WTC11 (cell line): ENCODE measurements around the gene DNMT3A. TPM values are rescaled to one million over a fixed set of nuclear protein-coding genes. Genes with fewer than 3 reads are reported as not detected.

Source experiments
- ATAC-seq: fragments of 200-7000 bp; cut with Tn5 transposase; 2 replicates; pipeline ENCODE4 v1.10.0; 2021; ENCODE audit warnings: mild to moderate bottlenecking, moderate library complexity
- CTCF ChIA-PET: fragments of 300-600 bp; sonication (Branson Sonifier 250); formaldehyde crosslinking; loops from one replicate; lab custom pipeline; 2021; ENCODE audit warnings: antibody characterized with exemption; lab: Charles Lee
- POLR2A ChIA-PET: fragments of 350-600 bp; sonication (Branson Sonifier 250); formaldehyde crosslinking; loops from one replicate; lab custom pipeline; 2021; ENCODE audit warnings: antibody characterized with exemption; lab: Charles Lee
- DNase-seq: peaks from one replicate; pipeline ENCODE4 v3.0.0; 2021; ENCODE audit warnings: low spot score
- H3K27ac Mint-ChIP-seq: 2 replicates; pipeline ENCODE4 v1.8.0; 2021; ENCODE audit warnings: mixed read lengths
- H3K27me3 Mint-ChIP-seq: 2 replicates; pipeline ENCODE4 v1.8.0; 2021; ENCODE audit warnings: low read depth, mild to moderate bottlenecking, moderate library complexity, mixed read lengths
- H3K36me3 Mint-ChIP-seq: 2 replicates; pipeline ENCODE4 v1.8.0; 2021; ENCODE audit warnings: mixed read lengths
- H3K4me1 Mint-ChIP-seq: 2 replicates; pipeline ENCODE4 v1.8.0; 2022; ENCODE audit warnings: mixed read lengths
- H3K4me3 Mint-ChIP-seq: 2 replicates; pipeline ENCODE4 v1.8.0; 2021; ENCODE audit warnings: mild to moderate bottlenecking, moderate library complexity, mixed read lengths
- H3K9me3 Mint-ChIP-seq: 2 replicates; pipeline ENCODE4 v1.8.0; 2021; ENCODE audit warnings: mixed read lengths
- CTCF ChIP-seq: fragments of 200-600 bp; IDR thresholded peaks from 2 replicates; pipeline ENCODE4 v1.8.0; 2022; ENCODE audit warnings: antibody characterized with exemption
- EMX1 ChIP-seq: fragments of 250-450 bp; sonication (Bioruptor Pico); IDR thresholded peaks from 2 replicates; pipeline ENCODE4 v1.8.0; 2021; ENCODE audit warnings: mild to moderate bottlenecking
- FOXP4 ChIP-seq: sonication (generic); formaldehyde crosslinking; IDR thresholded peaks from 2 replicates; pipeline ENCODE4 v1.8.0; 2022; ENCODE audit warnings: mild to moderate bottlenecking, missing genetic modification reagents
- HMGA2 ChIP-seq: fragments of 250-450 bp; sonication (Bioruptor Pico); IDR thresholded peaks from 2 replicates; pipeline ENCODE4 v1.4.0; 2021; ENCODE audit warnings: mild to moderate bottlenecking, moderate library complexity
- KAT7 ChIP-seq: sonication (generic); formaldehyde crosslinking; IDR thresholded peaks from 2 replicates; pipeline ENCODE4 v1.8.1; 2023; ENCODE audit warnings: missing genetic modification reagents, mild to moderate bottlenecking, borderline replicate concordance
- NFATC4 ChIP-seq: fragments of 250-450 bp; sonication (Bioruptor Pico); IDR thresholded peaks from 2 replicates; pipeline ENCODE4 v1.9.0; 2021; ENCODE audit warnings: mild to moderate bottlenecking
- NFE2L1 ChIP-seq: sonication (generic); formaldehyde crosslinking; IDR thresholded peaks from 2 replicates; pipeline ENCODE4 v1.8.1; 2023; ENCODE audit warnings: missing genetic modification reagents
- SMAD3 ChIP-seq: sonication (generic); formaldehyde crosslinking; IDR thresholded peaks from 2 replicates; pipeline ENCODE4 v1.8.0; 2022; ENCODE audit warnings: missing genetic modification reagents, mild to moderate bottlenecking, borderline replicate concordance
- SP1 ChIP-seq: sonication (generic); formaldehyde crosslinking; conservative IDR thresholded peaks from 2 replicates; pipeline ENCODE4 v1.8.1; 2022; ENCODE audit warnings: missing genetic modification reagents
- STAT6 ChIP-seq: sonication (generic); formaldehyde crosslinking; conservative IDR thresholded peaks from 2 replicates; pipeline ENCODE4 v1.8.1; 2023; ENCODE audit warnings: mild to moderate bottlenecking, low read depth, missing genetic modification reagents, moderate library complexity
- TEAD1 ChIP-seq: sonication (generic); formaldehyde crosslinking; IDR thresholded peaks from 2 replicates; pipeline ENCODE4 v1.8.0; 2022; ENCODE audit warnings: mild to moderate bottlenecking, missing genetic modification reagents
- ZNF138 ChIP-seq: sonication (generic); formaldehyde crosslinking; conservative IDR thresholded peaks from 2 replicates; pipeline ENCODE4 v1.8.1; 2022; ENCODE audit warnings: mild to moderate bottlenecking, moderate library complexity, missing genetic modification reagents
- ZNF263 ChIP-seq: sonication (generic); formaldehyde crosslinking; IDR thresholded peaks from 2 replicates; pipeline ENCODE4 v1.8.1; 2022; ENCODE audit warnings: low read depth, mild to moderate bottlenecking, moderate library complexity, missing genetic modification reagents
- ZNF396 ChIP-seq: fragments of 250-450 bp; sonication (Bioruptor Pico); IDR thresholded peaks from 2 replicates; pipeline ENCODE4 v1.8.0; 2021; ENCODE audit warnings: mild to moderate bottlenecking, moderate library complexity, borderline replicate concordance
- total RNA-seq: library from RNA; stranded (reverse); gene quantifications from 3 replicates; pipeline ENCODE4 v1.2.3, GENCODE V29; 2021
- TF ChIP-seq, protein P1 (sequence below): sonication (generic); formaldehyde crosslinking; IDR thresholded peaks from 2 replicates; pipeline ENCODE4 v1.8.0; 2023; ENCODE audit warnings: missing genetic modification reagents, mild to moderate bottlenecking, borderline replicate concordance
- TF ChIP-seq, protein P2 (sequence below): sonication (generic); formaldehyde crosslinking; IDR thresholded peaks from 2 replicates; pipeline ENCODE4 v1.8.0; 2023; ENCODE audit warnings: mild to moderate bottlenecking, missing genetic modification reagents
- TF ChIP-seq, protein P3 (sequence below): sonication (generic); formaldehyde crosslinking; IDR thresholded peaks from 2 replicates; pipeline ENCODE4 v1.8.1; 2022; ENCODE audit warnings: mild to moderate bottlenecking, moderate library complexity, missing genetic modification reagents
- TF ChIP-seq, protein P4 (sequence below): sonication (generic); formaldehyde crosslinking; conservative IDR thresholded peaks from 2 replicates; pipeline ENCODE4 v1.8.1; 2022; ENCODE audit warnings: mild to moderate bottlenecking, missing genetic modification reagents

Gene DNMT3A
- total RNA-seq, 1 experiment from 2014 or later = 154 TPM

DNA sequence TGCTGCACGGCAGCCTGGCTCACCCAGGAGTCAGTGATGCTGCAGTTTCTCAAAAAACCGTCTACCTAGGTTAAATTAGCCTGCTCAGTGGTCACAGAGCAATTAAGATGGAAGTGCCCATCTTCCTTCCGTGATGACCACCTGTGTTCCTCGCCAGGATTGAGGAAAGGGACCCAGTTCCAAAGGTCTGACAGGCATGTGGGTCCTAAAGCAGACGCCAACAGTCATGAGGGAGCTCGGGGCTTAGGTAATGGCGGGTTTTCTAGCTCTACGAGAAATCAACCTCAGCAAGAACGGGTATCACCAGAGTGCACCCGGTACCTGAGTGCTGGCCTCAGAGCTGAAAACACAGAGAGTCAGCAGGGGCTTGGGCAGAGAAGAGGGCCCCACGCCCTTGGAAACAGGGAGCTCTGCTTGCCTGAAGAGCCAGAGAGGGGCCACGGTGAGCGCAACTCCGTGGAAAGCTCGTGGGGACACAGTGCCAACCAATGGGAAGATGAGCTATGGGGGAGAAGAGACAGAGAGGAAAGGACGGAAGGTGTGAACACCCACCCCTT is 34.3 kb upstream of the DNMT3A start (continued):
- TF ChIP-seq, protein P1, sequence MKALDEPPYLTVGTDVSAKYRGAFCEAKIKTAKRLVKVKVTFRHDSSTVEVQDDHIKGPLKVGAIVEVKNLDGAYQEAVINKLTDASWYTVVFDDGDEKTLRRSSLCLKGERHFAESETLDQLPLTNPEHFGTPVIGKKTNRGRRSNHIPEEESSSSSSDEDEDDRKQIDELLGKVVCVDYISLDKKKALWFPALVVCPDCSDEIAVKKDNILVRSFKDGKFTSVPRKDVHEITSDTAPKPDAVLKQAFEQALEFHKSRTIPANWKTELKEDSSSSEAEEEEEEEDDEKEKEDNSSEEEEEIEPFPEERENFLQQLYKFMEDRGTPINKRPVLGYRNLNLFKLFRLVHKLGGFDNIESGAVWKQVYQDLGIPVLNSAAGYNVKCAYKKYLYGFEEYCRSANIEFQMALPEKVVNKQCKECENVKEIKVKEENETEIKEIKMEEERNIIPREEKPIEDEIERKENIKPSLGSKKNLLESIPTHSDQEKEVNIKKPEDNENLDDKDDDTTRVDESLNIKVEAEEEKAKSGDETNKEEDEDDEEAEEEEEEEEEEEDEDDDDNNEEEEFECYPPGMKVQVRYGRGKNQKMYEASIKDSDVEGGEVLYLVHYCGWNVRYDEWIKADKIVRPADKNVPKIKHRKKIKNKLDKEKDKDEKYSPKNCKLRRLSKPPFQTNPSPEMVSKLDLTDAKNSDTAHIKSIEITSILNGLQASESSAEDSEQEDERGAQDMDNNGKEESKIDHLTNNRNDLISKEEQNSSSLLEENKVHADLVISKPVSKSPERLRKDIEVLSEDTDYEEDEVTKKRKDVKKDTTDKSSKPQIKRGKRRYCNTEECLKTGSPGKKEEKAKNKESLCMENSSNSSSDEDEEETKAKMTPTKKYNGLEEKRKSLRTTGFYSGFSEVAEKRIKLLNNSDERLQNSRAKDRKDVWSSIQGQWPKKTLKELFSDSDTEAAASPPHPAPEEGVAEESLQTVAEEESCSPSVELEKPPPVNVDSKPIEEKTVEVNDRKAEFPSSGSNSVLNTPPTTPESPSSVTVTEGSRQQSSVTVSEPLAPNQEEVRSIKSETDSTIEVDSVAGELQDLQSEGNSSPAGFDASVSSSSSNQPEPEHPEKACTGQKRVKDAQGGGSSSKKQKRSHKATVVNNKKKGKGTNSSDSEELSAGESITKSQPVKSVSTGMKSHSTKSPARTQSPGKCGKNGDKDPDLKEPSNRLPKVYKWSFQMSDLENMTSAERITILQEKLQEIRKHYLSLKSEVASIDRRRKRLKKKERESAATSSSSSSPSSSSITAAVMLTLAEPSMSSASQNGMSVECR (CRISPR knock-in tag) = no peak
- TF ChIP-seq ZNF396 (CRISPR knock-in tag) = no peak
- no peak for TF ChIP-seq TEAD1 (CRISPR knock-in tag)
- TF ChIP-seq NFE2L1 = no peak
- TF ChIP-seq CTCF = no peak
- TF ChIP-seq, protein P2, sequence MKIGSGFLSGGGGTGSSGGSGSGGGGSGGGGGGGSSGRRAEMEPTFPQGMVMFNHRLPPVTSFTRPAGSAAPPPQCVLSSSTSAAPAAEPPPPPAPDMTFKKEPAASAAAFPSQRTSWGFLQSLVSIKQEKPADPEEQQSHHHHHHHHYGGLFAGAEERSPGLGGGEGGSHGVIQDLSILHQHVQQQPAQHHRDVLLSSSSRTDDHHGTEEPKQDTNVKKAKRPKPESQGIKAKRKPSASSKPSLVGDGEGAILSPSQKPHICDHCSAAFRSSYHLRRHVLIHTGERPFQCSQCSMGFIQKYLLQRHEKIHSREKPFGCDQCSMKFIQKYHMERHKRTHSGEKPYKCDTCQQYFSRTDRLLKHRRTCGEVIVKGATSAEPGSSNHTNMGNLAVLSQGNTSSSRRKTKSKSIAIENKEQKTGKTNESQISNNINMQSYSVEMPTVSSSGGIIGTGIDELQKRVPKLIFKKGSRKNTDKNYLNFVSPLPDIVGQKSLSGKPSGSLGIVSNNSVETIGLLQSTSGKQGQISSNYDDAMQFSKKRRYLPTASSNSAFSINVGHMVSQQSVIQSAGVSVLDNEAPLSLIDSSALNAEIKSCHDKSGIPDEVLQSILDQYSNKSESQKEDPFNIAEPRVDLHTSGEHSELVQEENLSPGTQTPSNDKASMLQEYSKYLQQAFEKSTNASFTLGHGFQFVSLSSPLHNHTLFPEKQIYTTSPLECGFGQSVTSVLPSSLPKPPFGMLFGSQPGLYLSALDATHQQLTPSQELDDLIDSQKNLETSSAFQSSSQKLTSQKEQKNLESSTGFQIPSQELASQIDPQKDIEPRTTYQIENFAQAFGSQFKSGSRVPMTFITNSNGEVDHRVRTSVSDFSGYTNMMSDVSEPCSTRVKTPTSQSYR (CRISPR knock-in tag) = no peak
- TF ChIP-seq, protein P3, sequence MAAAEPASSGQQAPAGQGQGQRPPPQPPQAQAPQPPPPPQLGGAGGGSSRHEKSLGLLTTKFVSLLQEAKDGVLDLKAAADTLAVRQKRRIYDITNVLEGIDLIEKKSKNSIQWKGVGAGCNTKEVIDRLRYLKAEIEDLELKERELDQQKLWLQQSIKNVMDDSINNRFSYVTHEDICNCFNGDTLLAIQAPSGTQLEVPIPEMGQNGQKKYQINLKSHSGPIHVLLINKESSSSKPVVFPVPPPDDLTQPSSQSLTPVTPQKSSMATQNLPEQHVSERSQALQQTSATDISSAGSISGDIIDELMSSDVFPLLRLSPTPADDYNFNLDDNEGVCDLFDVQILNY (CRISPR knock-in tag) = no peak

DNA sequence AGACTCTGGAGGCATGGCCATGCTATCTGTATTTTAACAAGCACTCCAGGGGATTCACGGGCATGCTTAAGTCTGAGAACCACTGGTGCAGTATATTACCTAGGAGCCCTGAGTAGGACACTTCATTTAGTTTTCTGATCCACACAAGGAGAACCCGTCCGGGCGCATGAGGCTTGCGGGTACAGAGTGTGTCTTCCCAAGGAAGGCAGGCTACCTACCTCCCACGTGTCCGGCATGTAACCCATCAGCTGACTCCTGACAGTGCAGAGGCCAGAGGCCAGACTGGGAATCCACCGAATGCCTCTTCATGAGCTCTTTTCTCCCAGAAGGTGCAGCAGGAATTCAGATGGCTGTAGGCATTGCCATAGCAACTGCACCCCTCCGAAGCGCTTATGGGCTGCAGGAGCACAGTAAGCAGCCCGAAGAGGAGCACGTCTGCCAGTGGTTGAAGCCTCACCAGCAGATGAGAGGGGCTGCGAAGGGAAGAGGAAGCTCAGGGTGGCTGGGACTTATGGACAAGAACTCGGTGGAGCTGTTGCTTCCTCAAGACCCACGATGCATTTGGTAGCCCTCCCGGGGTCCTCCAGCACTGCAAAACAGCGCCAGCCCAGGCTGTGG is 33.8 kb upstream of the DNMT3A start:
- no peak overlapping the region for H3K4me3 Mint-ChIP-seq
- peaks cover 27% of the 10 kb centered on the region for H3K4me1 Mint-ChIP-seq
- peaks cover 31% of the 10 kb centered on the region for H3K27me3 Mint-ChIP-seq
- ATAC-seq (no peak), DNase-seq (no peak)
- H3K36me3 Mint-ChIP-seq = peaks cover 22% of the 10 kb centered on the region
- no peak overlapping the region for H3K27ac Mint-ChIP-seq
- CTCF ChIA-PET = interaction anchor here (0.6 to 3.4 kb wide), 20 partner anchors 8 to 289 kb away, joined by 3 to 75 read pairs (median 5); partner anchors contain the start of gene DNMT3A
- peaks cover 16% of the 10 kb centered on the region for H3K9me3 Mint-ChIP-seq
- POLR2A ChIA-PET = no interaction called here
- no peak for TF ChIP-seq TEAD1 (CRISPR knock-in tag)
- TF ChIP-seq EMX1 = no peak
- TF ChIP-seq NFE2L1 = no peak
- TF ChIP-seq ZNF138 (CRISPR knock-in tag) = no peak
- no peak for TF ChIP-seq KAT7
- no peak for TF ChIP-seq NFATC4
- no peak for TF ChIP-seq FOXP4 (CRISPR knock-in tag)
- no peak for TF ChIP-seq STAT6
- no peak for TF ChIP-seq ZNF263 (CRISPR knock-in tag)
- TF ChIP-seq SP1 (CRISPR knock-in tag) = no peak
- TF ChIP-seq SMAD3 (CRISPR knock-in tag) = no peak
- TF ChIP-seq HMGA2 (CRISPR knock-in tag) = no peak
- TF ChIP-seq, protein P4, sequence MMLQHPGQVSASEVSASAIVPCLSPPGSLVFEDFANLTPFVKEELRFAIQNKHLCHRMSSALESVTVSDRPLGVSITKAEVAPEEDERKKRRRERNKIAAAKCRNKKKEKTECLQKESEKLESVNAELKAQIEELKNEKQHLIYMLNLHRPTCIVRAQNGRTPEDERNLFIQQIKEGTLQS = no peak
